BJ (cell line): ENCODE data around the gene RALGAPA1. TPM values are rescaled to one million over a fixed set of nuclear protein-coding genes. Genes with fewer than 3 reads are reported as not detected.
"Not testable (repeated sequence)": the region's sequence is repeated elsewhere in the genome, so short reads cannot be mapped to it uniquely, and the experiment has no call there.

Experiments
- CTCF ChIA-PET: fragments of 350-600 bp; formaldehyde crosslinking; extraction: SDS; loops from one replicate; lab custom pipeline; 2021; ENCODE audit warnings: antibody characterized with exemption, inconsistent platforms; lab: Yijun Ruan, JAX
- POLR2A ChIA-PET: fragments of 300-600 bp; sonication (Branson Sonifier 250); formaldehyde crosslinking; extraction: SDS; loops from one replicate; lab custom pipeline; 2021; ENCODE audit warnings: antibody characterized with exemption; lab: Charles Lee
- DNase-seq: peaks from one replicate; pipeline ENCODE4 v3.0.0-alpha.2; 2011; ENCODE audit warnings: low read depth
- H3K27me3 ChIP-seq: 2 replicates; pipeline ENCODE4 v1.6.0; 2011; ENCODE audit warnings: low read length; ENCODE audit not compliant: control insufficient read depth, insufficient read depth
- H3K36me3 ChIP-seq: 2 replicates; pipeline ENCODE4 v1.5.1; 2011; ENCODE audit warnings: low read length; ENCODE audit not compliant: control insufficient read depth, insufficient read depth
- H3K4me3 ChIP-seq: 2 replicates; pipeline ENCODE4 v1.5.1; 2011; ENCODE audit warnings: low read depth, mild to moderate bottlenecking, control low read depth, low read length
- polyA plus RNA-seq: library from polyadenylated mRNA; depleted of rRNA; stranded (reverse); fragments of >200 nt; gene quantifications from 2 replicates; pipeline ENCODE4 v1.2.3, GENCODE V29; 2011
- TF ChIP-seq, protein P1 (sequence below): IDR thresholded peaks from 2 replicates; pipeline ENCODE4 v1.5.1; 2011; ENCODE audit warnings: low read depth, mild to moderate bottlenecking, control low read depth, inconsistent platforms, low read length, moderate library complexity; ENCODE audit not compliant: insufficient read depth

RALGAPA1 gene
- polyA plus RNA-seq, 1 experiment, result 4.7 TPM

DNA sequence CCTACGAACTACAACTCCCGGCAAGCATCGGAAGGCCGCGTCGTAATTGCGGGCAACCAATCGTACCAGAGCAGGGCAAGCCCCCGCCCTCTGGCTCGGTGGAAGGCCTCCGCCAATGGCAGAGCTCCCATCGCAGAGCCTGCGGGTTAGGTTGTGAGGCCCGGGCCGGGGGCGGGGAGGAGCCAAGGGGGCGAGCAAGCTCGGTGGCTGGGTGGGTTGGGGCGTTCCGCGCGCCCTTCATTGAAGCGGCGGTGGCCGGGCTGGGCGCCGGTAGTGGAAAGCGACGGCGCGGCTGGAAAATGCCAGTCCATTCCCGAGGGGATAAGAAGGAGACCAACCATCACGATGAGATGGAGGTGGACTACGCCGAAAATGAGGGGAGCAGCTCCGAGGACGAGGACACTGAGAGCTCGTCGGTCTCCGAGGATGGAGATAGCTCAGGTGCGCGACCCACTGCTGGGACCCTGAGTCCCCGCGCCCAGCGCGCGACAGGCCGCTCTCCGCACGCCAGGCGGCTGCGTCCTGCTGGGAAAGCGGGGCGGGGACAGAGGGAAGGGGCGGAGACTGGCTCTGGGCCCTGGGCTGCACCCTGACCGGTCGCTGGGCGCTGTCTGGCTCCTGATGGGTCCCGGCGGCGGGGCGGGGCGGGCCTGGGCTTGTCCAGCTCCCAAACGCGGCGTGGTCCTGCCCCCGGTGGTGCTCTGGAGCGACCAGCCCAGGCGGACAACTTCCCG, 17.3 kb upstream of the RALGAPA1 start, which contains the start of gene BRMS1L:
BRMS1L (plus strand) TSS at position 121 of the 734 bp plus-strand sequence; CDS start at position 300, 179 bp downstream.
- Histone ChIP-seq H3K4me3 (peak within 1 kb of the TSS; percentile 94), H3K27me3 (no peaks in the 10 kb centered on the region), H3K36me3 (no peaks in the 10 kb centered on the region)
- peak; percentile 98 for DNase-seq
- CTCF ChIA-PET, result interaction anchor here (0.6 to 1.8 kb wide), 5 partner anchors 8 to 215 kb away, joined by 3 to 9 read pairs (median 7); no protein-coding TSS in a partner anchor
- POLR2A ChIA-PET, result interaction anchor here (0.5 to 0.8 kb wide), 4 partner anchors 52 to 780 kb away, joined by 3 to 8 read pairs (median 5); partner anchors contain the start of gene FAM177A1
- TF ChIP-seq, protein P1, sequence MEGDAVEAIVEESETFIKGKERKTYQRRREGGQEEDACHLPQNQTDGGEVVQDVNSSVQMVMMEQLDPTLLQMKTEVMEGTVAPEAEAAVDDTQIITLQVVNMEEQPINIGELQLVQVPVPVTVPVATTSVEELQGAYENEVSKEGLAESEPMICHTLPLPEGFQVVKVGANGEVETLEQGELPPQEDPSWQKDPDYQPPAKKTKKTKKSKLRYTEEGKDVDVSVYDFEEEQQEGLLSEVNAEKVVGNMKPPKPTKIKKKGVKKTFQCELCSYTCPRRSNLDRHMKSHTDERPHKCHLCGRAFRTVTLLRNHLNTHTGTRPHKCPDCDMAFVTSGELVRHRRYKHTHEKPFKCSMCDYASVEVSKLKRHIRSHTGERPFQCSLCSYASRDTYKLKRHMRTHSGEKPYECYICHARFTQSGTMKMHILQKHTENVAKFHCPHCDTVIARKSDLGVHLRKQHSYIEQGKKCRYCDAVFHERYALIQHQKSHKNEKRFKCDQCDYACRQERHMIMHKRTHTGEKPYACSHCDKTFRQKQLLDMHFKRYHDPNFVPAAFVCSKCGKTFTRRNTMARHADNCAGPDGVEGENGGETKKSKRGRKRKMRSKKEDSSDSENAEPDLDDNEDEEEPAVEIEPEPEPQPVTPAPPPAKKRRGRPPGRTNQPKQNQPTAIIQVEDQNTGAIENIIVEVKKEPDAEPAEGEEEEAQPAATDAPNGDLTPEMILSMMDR, result no peak; the same call in 1 of the 2 replicates

DNA sequence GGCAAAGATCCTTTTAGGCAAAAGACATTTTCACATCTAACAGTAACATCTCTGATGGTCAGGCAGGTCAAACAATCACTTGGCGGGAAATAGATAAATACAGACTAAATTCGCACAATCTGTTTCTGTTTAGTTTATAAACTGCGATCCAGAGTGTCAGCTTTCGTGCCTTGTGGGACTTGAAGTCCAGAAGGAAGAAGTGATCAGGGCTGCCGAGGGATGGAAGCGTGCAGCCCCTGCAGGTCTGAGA, 16.8 kb upstream of the RALGAPA1 start:
- Histone ChIP-seq H3K27me3 (no peaks in the 10 kb centered on the region), H3K36me3 (no peaks in the 10 kb centered on the region), H3K4me3 (peak overlapping the region; percentile 94)
- CTCF ChIA-PET, result interaction anchor here (0.6 to 1.8 kb wide), 5 partner anchors 8 to 215 kb away, joined by 3 to 9 read pairs (median 7); no protein-coding TSS in a partner anchor
- TF ChIP-seq, protein P1, result no peak
- DNase-seq, result no peak
- POLR2A ChIA-PET, result interaction anchor here (0.6 to 0.8 kb wide), 2 partner anchors 53 to 780 kb away, joined by 6 to 8 read pairs; partner anchors contain the start of gene FAM177A1

- CTCF ChIA-PET, DNase-seq, POLR2A ChIA-PET, H3K4me3 ChIP-seq, H3K36me3 ChIP-seq, H3K27me3 ChIP-seq: not testable (repeated sequence)
These were observed 15.5 kb upstream of the RALGAPA1 start for GRCh38 chr14:35824446-35825165.

DNA sequence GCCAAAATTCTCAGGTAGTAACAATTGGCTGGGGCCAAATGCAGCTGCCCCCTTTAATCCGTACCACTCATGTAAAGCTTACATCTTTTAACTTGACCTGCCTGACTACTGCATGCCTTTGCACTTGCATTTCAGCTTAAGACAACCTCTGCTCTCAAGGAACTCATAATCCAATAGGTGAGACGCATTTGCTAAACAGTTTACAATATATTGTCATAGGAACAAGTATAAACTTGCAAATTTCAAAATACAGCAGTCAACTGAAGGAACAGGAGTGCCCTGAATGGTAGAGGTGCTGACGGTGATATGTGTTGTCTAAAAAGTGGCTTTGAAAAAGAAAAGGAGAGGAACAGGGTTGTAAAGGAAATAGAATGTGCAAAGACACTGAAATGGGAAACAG, 13.4 kb upstream of the RALGAPA1 start:
- Histone ChIP-seq H3K27me3 (no peaks in the 10 kb centered on the region), H3K4me3 (no peak overlapping the region), H3K36me3 (no peaks in the 10 kb centered on the region)
- DNase-seq, result no peak
- ChIA-PET CTCF (interaction anchor here (0.6 to 3.4 kb wide), 9 partner anchors 8 to 1164 kb away, joined by 3 to 13 read pairs (median 5); partner anchors contain the start of gene RALGAPA1), POLR2A (no interaction called here)
- TF ChIP-seq, protein P1, result no peak

GRCh38 chr14:35821564-35822411, 12.7 kb upstream of the RALGAPA1 start:
- no peak for DNase-seq
- H3K27me3 ChIP-seq, result no peaks in the 10 kb centered on the region; the same call in 1 of the 2 replicates
- TF ChIP-seq, protein P1, result peak; percentile 92
- ChIA-PET POLR2A (no interaction called here), CTCF (interaction anchor here (0.6 to 3.4 kb wide), 10 partner anchors 7 to 123 kb away, joined by 3 to 13 read pairs (median 5); partner anchors contain the start of gene RALGAPA1)
- no peaks in the 10 kb centered on the region for H3K36me3 ChIP-seq
- H3K4me3 ChIP-seq, result no peak overlapping the region
